ENCODE results near the gene SLC12A9.

GRCh38 chr7:100829150-100829716, 23.3 kb upstream of the SLC12A9 start:
- no peak for TF ChIP-seq CTCF (IDR thresholded peaks at IDR 0.05; ENCODE audit: low read length)
- TF ChIP-seq EZH2 (optimal IDR thresholded peaks at IDR 0.05; ENCODE audit: low read depth, low read length) = no peak

All from MM.1S (cell line).